PFSK-1 (cell line): ENCODE data around the gene DLGAP4.

Experiments used
- POLR2AphosphoS5 ChIP-seq: IDR thresholded peaks from 2 replicates; pipeline ENCODE4 v1.6.1; 2012; ENCODE audit warnings: low read depth, mild to moderate bottlenecking, control low read depth, low read length, moderate library complexity
- SIN3A ChIP-seq: IDR thresholded peaks from 2 replicates; pipeline ENCODE4 v1.6.1; 2012; ENCODE audit warnings: mild to moderate bottlenecking, low read length, moderate library complexity, borderline replicate concordance; ENCODE audit not compliant: insufficient read depth
- TAF1 ChIP-seq: IDR thresholded peaks from 2 replicates; pipeline ENCODE4 v1.6.1; 2012; ENCODE audit warnings: low read length, control low read depth, borderline replicate concordance; ENCODE audit not compliant: insufficient read depth
- TF ChIP-seq, protein P1 (sequence below), 2 experiments: IDR thresholded peaks; 2 replicates each; pipeline versions ENCODE4 v1.6.1 to v1.8.0; 2011 to 2012; ENCODE audit warnings: low read depth in 2 of 2, low read length in 2 of 2, control low read depth in 1 of 2, inconsistent platforms in 1 of 2, mild to moderate bottlenecking in 1 of 2, moderate library complexity in 1 of 2; ENCODE audit not compliant: insufficient read depth in 1 of 2

DNA sequence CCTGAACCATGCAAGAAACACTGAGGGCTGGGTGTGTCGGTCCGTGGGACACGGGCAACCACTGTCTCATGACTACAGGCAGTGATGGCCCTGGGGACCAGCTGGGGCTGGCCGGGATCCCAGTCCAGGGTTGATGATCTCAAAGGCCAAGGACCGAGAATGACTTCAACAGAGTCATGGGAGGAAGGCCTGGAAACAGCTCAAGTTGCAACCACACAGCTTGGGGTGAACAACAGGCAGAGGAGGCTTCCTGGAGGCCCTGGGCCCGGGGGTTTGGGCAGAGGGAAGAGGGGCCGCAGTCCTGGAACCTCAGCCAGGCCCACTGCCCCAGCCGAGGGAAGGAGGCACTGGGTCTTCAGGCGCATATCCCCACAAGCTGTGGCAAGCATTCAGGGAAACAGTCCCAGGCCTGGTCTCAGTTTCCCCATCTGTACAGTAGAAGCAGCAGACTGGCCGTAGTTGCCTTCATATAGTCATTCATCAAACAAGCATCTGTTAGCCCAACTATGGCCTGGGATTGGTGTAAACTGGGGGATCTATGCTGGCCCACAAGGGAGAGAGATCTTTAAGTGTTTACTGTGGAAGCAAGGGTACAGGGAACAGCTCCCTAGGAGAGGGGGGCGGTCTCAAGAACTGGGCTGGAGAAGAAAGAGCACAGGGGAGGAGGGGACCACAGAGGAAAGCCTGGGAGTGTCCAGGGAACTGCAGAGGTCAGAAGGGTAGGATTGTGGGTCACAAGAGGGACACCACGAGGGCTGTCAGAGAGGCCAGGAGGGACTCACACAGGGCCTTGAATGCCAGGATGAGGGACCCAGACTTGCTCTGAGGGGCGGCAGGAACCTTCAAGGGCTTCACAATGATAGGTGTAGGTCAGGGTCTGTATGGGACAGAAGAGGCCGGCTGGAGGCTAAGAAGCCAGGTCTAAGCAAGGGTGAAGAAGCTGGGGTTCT lies 237.3 kb downstream of the DLGAP4 start:
- TF ChIP-seq, protein P1, sequence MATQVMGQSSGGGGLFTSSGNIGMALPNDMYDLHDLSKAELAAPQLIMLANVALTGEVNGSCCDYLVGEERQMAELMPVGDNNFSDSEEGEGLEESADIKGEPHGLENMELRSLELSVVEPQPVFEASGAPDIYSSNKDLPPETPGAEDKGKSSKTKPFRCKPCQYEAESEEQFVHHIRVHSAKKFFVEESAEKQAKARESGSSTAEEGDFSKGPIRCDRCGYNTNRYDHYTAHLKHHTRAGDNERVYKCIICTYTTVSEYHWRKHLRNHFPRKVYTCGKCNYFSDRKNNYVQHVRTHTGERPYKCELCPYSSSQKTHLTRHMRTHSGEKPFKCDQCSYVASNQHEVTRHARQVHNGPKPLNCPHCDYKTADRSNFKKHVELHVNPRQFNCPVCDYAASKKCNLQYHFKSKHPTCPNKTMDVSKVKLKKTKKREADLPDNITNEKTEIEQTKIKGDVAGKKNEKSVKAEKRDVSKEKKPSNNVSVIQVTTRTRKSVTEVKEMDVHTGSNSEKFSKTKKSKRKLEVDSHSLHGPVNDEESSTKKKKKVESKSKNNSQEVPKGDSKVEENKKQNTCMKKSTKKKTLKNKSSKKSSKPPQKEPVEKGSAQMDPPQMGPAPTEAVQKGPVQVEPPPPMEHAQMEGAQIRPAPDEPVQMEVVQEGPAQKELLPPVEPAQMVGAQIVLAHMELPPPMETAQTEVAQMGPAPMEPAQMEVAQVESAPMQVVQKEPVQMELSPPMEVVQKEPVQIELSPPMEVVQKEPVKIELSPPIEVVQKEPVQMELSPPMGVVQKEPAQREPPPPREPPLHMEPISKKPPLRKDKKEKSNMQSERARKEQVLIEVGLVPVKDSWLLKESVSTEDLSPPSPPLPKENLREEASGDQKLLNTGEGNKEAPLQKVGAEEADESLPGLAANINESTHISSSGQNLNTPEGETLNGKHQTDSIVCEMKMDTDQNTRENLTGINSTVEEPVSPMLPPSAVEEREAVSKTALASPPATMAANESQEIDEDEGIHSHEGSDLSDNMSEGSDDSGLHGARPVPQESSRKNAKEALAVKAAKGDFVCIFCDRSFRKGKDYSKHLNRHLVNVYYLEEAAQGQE (IDR thresholded peaks at IDR 0.05; ENCODE audit: insufficient read depth in 1 of 2, low read depth in 2 of 2, low read length in 2 of 2) = no peak
- TF ChIP-seq POLR2AphosphoS5 (no peak), TAF1 (no peak), SIN3A (no peak)
